Measurements from ENCODE around the gene HNRNPA1. TPM values are rescaled to one million over a fixed set of nuclear protein-coding genes. Genes with fewer than 3 reads are reported as not detected.

Gene HNRNPA1
- total RNA-seq, 1 donor from 2014 or later, result 819 TPM

DNA sequence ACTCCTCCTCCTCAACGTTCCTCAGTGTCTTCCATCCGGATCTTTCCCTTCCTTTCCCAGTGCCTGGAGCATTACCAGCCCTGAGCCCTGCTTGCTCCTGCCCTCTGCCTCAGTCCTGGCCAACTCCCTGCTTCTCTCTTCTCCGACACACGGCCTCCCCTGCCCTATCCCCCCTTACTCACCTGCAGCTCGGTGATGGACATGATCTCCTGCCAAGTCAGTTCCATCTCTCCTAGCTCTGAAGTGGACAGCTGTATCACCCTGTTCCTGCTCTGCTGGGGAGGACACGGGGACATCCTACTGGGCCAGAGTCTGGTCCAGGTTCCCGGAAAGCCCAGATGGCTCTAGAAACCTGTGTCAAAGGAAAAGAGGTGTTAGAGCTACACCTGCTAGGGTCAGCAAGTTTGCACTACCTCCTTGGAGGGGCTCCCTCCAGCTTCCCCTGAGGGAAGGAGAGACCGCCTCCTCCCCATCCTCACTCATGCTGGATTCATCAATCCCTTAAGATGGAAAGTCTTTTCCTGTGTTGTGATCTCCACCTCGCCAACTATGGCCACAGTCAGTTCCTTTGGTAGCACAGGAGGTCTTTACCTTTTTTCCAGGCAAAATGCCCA is 14.5 kb downstream of the HNRNPA1 start:
- Mint-ChIP-seq H3K27ac (ENCODE audit: unreplicated experiment) (no peak overlapping the region), H3K27me3 (ENCODE audit: unreplicated experiment) (no peaks in the 10 kb centered on the region), H3K4me3 (ENCODE audit: unreplicated experiment) (no peak overlapping the region), H3K36me3 (ENCODE audit: unreplicated experiment) (no peaks in the 10 kb centered on the region), H3K4me1 (ENCODE audit: unreplicated experiment) (peaks cover 13% of the 10 kb centered on the region), H3K9me3 (ENCODE audit: unreplicated experiment) (no peaks in the 10 kb centered on the region)
- TF ChIP-seq, protein P1, sequence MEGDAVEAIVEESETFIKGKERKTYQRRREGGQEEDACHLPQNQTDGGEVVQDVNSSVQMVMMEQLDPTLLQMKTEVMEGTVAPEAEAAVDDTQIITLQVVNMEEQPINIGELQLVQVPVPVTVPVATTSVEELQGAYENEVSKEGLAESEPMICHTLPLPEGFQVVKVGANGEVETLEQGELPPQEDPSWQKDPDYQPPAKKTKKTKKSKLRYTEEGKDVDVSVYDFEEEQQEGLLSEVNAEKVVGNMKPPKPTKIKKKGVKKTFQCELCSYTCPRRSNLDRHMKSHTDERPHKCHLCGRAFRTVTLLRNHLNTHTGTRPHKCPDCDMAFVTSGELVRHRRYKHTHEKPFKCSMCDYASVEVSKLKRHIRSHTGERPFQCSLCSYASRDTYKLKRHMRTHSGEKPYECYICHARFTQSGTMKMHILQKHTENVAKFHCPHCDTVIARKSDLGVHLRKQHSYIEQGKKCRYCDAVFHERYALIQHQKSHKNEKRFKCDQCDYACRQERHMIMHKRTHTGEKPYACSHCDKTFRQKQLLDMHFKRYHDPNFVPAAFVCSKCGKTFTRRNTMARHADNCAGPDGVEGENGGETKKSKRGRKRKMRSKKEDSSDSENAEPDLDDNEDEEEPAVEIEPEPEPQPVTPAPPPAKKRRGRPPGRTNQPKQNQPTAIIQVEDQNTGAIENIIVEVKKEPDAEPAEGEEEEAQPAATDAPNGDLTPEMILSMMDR (IDR thresholded peaks at IDR 0.05), result no peak
- DNase-seq (ENCODE audit: extremely low spot score, unreplicated experiment), result no peak

GRCh38 chr12:54296393-54297099 is 16.0 kb downstream of the HNRNPA1 start:
- H3K9me3 Mint-ChIP-seq (ENCODE audit: unreplicated experiment), result no peaks in the 10 kb centered on the region
- H3K4me3 Mint-ChIP-seq (ENCODE audit: unreplicated experiment), result no peak overlapping the region
- H3K27ac Mint-ChIP-seq (ENCODE audit: unreplicated experiment), result no peak overlapping the region
- H3K27me3 Mint-ChIP-seq (ENCODE audit: unreplicated experiment), result no peaks in the 10 kb centered on the region
- peaks cover 24% of the 10 kb centered on the region for H3K4me1 Mint-ChIP-seq (ENCODE audit: unreplicated experiment)
- DNase-seq (ENCODE audit: extremely low spot score, unreplicated experiment), result no peak
- no peaks in the 10 kb centered on the region for H3K36me3 Mint-ChIP-seq (ENCODE audit: unreplicated experiment)
- TF ChIP-seq, protein P1 (IDR thresholded peaks at IDR 0.05), result no peak

GRCh38 chr12:54298904-54299303 is 18.4 kb downstream of the HNRNPA1 start:
- TF ChIP-seq, protein P1 (IDR thresholded peaks at IDR 0.05), result no peak
- no peak for DNase-seq (ENCODE audit: extremely low spot score, unreplicated experiment)
- Mint-ChIP-seq H3K4me1 (ENCODE audit: unreplicated experiment) (peaks cover 27% of the 10 kb centered on the region), H3K36me3 (ENCODE audit: unreplicated experiment) (no peaks in the 10 kb centered on the region), H3K4me3 (ENCODE audit: unreplicated experiment) (no peak overlapping the region), H3K27ac (ENCODE audit: unreplicated experiment) (no peak overlapping the region), H3K9me3 (ENCODE audit: unreplicated experiment) (no peaks in the 10 kb centered on the region), H3K27me3 (ENCODE audit: unreplicated experiment) (peaks cover 9% of the 10 kb centered on the region)

DNA sequence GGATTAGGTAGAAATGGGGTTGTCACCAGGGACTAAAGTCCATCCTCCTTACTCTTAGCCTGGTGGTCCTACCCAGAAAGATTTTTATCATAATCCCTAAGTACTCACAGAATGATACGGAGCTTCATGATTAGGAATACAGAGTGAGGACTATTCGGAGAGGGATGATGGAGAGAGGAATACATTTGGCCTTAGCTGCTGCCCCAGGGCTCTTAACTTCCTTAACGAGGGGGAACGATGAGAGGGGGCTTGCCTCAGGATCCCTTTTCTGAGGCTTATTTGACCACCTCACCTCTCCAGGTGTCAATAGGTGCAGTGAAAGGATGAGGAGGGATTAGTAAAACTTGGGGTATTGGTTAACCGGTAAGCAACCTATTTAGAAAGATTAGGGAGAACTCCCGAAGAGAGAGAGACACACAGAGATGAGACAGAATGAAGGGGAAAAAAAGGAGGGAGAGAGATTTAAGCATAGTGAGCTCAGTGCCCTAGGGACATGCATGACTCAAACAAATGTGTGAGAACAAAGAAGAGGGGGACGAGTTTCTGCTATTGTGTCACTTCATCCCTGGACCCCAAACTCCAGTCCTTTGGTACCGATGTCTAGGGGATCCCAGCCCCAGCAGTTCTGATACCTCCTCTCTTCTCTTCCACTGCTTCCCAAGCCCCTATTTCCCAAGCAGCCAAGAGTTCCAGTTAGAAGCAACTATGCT is 19.1 kb downstream of the HNRNPA1 start:
- no peak for DNase-seq (ENCODE audit: extremely low spot score, unreplicated experiment)
- H3K36me3 Mint-ChIP-seq (ENCODE audit: unreplicated experiment), result no peaks in the 10 kb centered on the region
- H3K27me3 Mint-ChIP-seq (ENCODE audit: unreplicated experiment), result peaks cover 9% of the 10 kb centered on the region
- TF ChIP-seq, protein P1 (IDR thresholded peaks at IDR 0.05), result no peak
- no peak overlapping the region for H3K4me3 Mint-ChIP-seq (ENCODE audit: unreplicated experiment)
- no peak overlapping the region for H3K27ac Mint-ChIP-seq (ENCODE audit: unreplicated experiment)
- no peaks in the 10 kb centered on the region for H3K9me3 Mint-ChIP-seq (ENCODE audit: unreplicated experiment)
- H3K4me1 Mint-ChIP-seq (ENCODE audit: unreplicated experiment), result peaks cover 33% of the 10 kb centered on the region

DNA sequence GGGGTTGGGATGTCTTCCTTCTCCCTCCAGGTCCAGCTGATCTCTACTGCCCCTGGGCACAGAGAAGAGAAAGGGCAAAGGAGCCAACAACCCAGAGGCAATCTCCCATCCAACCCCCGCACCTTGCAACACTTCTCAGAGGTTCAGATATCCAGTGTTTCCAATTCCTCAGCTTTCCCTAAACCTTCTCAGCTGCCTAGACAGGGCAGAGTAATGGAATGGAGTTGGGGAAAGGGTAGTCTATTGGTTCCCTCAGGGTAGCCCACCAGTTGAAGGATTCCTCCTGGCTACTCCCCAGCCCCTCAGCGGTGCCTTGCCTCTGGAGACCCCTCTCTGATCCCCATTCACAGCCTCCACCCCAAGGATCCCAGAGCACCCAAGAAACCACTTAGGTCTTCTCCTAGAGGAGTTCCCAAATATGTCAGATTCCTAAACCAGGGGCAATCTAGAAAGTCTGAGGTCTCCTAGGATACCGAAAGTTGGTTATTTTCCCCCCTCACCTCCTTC is 19.8 kb downstream of the HNRNPA1 start:
- TF ChIP-seq, protein P1 (IDR thresholded peaks at IDR 0.05), result no peak
- peaks cover 9% of the 10 kb centered on the region for H3K27me3 Mint-ChIP-seq (ENCODE audit: unreplicated experiment)
- H3K36me3 Mint-ChIP-seq (ENCODE audit: unreplicated experiment), result no peaks in the 10 kb centered on the region
- H3K4me1 Mint-ChIP-seq (ENCODE audit: unreplicated experiment), result peaks cover 33% of the 10 kb centered on the region
- no peak overlapping the region for H3K27ac Mint-ChIP-seq (ENCODE audit: unreplicated experiment)
- H3K9me3 Mint-ChIP-seq (ENCODE audit: unreplicated experiment), result no peaks in the 10 kb centered on the region
- no peak overlapping the region for H3K4me3 Mint-ChIP-seq (ENCODE audit: unreplicated experiment)
- no peak for DNase-seq (ENCODE audit: extremely low spot score, unreplicated experiment)

All from osteocyte (in vitro differentiated cells).